GM23338 (cell line): Measurements from ENCODE around the gene TEKT5. TPM values are rescaled to one million over a fixed set of nuclear protein-coding genes. Genes with fewer than 3 reads are reported as not detected.
A peak's percentile ranks its signal among the peaks of the same experiment; 100 is the strongest.

ENCODE experiments used
- ATAC-seq: fragments of 200-7000 bp; cut with Tn5 transposase; 3 replicates; pipeline ENCODE4 v1.9.1; 2020
- DNase-seq: peaks from one replicate; pipeline ENCODE4 v3.0.0-alpha.2; 2015; ENCODE audit warnings: low spot score
- H2AFZ ChIP-seq: fragments of 200-600 bp; sonication (generic); 2 replicates; pipeline ENCODE4 v1.8.0; 2016; ENCODE audit warnings: antibody characterized with exemption, mild to moderate bottlenecking, moderate library complexity
- H3F3A ChIP-seq: fragments of 200-600 bp; sonication (generic); replicated peaks from 2 replicates; pipeline ENCODE4 v1.8.0; 2017; ENCODE audit warnings: antibody characterized with exemption, mixed run types, low read depth
- H3K27ac ChIP-seq: fragments of 200-600 bp; sonication (generic); 2 replicates; pipeline ENCODE4 v1.6.1; 2016; ENCODE audit warnings: low read depth
- H3K27me3 ChIP-seq: fragments of 200-600 bp; sonication (generic); 2 replicates; pipeline ENCODE4 v1.8.0; 2016; ENCODE audit warnings: mild to moderate bottlenecking, mixed run types, moderate library complexity; ENCODE audit not compliant: insufficient read depth
- H3K36me3 ChIP-seq: fragments of 200-600 bp; sonication (generic); 2 replicates; pipeline ENCODE4 v1.8.0; 2016; ENCODE audit warnings: mild to moderate bottlenecking; ENCODE audit not compliant: insufficient read depth
- H3K4me1 ChIP-seq: fragments of 200-600 bp; sonication (generic); 2 replicates; pipeline ENCODE4 v1.8.0; 2016; ENCODE audit warnings: mild to moderate bottlenecking, moderate library complexity; ENCODE audit not compliant: insufficient read depth
- H3K4me2 ChIP-seq: fragments of 200-600 bp; sonication (generic); 2 replicates; pipeline ENCODE4 v1.7.1; 2017; ENCODE audit warnings: mixed run types
- H3K4me3 ChIP-seq: fragments of 200-600 bp; sonication (generic); 2 replicates; pipeline ENCODE4 v1.6.1; 2016; ENCODE audit warnings: mixed run types
- H3K79me2 ChIP-seq: fragments of 200-600 bp; sonication (generic); replicated peaks from 2 replicates; pipeline ENCODE4 v1.8.0; 2017; ENCODE audit warnings: mild to moderate bottlenecking; ENCODE audit not compliant: insufficient read depth
- H3K9me2 ChIP-seq: fragments of 200-600 bp; sonication (generic); 2 replicates; pipeline ENCODE4 v1.8.0; 2017; ENCODE audit not compliant: insufficient read depth
- H4K20me1 ChIP-seq: fragments of 200-600 bp; sonication (generic); replicated peaks from 2 replicates; pipeline ENCODE4 v1.8.0; 2017; ENCODE audit warnings: mild to moderate bottlenecking; ENCODE audit not compliant: insufficient read depth
- H3K27ac Mint-ChIP-seq: 2 replicates; pipeline ENCODE4 v1.8.0; 2020; ENCODE audit warnings: inconsistent platforms, mild to moderate bottlenecking, moderate library complexity, mixed read lengths
- H3K27me3 Mint-ChIP-seq: 3 replicates; pipeline ENCODE4 v1.8.0; 2022; ENCODE audit warnings: low read depth, mild to moderate bottlenecking, moderate library complexity, mixed read lengths, inconsistent platforms; ENCODE audit not compliant: insufficient read depth, poor library complexity
- H3K36me3 Mint-ChIP-seq: 3 replicates; pipeline ENCODE4 v1.8.0; 2021; ENCODE audit warnings: low read depth, mild to moderate bottlenecking, inconsistent platforms, moderate library complexity, mixed read lengths
- H3K4me1 Mint-ChIP-seq: 3 replicates; pipeline ENCODE4 v1.8.0; 2020; ENCODE audit warnings: mild to moderate bottlenecking, inconsistent platforms, mixed read lengths
- H3K4me3 Mint-ChIP-seq: 3 replicates; pipeline ENCODE4 v1.8.0; 2021; ENCODE audit warnings: moderate library complexity, mild to moderate bottlenecking, inconsistent platforms, mixed read lengths
- H3K9me3 Mint-ChIP-seq: 3 replicates; pipeline ENCODE4 v1.8.0; 2020; ENCODE audit warnings: moderate library complexity, mild to moderate bottlenecking, inconsistent platforms, mixed read lengths
- CREB1 ChIP-seq: fragments of 250-450 bp; sonication (Bioruptor Pico); IDR thresholded peaks from 2 replicates; pipeline ENCODE4 v1.5.0; 2020; ENCODE audit warnings: low read depth, mild to moderate bottlenecking, moderate library complexity
- ETS1 ChIP-seq: IDR thresholded peaks from 2 replicates; pipeline ENCODE4 v1.6.1; 2016; ENCODE audit warnings: antibody characterized with exemption
- EZH2 ChIP-seq: fragments of 200-600 bp; sonication (generic); IDR thresholded peaks from one replicate; pipeline ENCODE4 v1.8.0; 2017; ENCODE audit warnings: antibody characterized with exemption, mild to moderate bottlenecking, low read depth; ENCODE audit not compliant: unreplicated experiment
- EZH2phosphoT487 ChIP-seq: fragments of 200-600 bp; sonication (generic); IDR thresholded peaks from one replicate; pipeline ENCODE4 v1.8.1; 2018; ENCODE audit warnings: antibody characterized with exemption; ENCODE audit not compliant: unreplicated experiment
- JUNB ChIP-seq: IDR thresholded peaks from one replicate; pipeline ENCODE4 v1.6.1; 2016; ENCODE audit warnings: antibody characterized with exemption; ENCODE audit not compliant: unreplicated experiment
- NANOG ChIP-seq: IDR thresholded peaks from 2 replicates; pipeline ENCODE4 v1.6.1; 2016; ENCODE audit warnings: antibody characterized with exemption, borderline replicate concordance
- POLR2AphosphoS5 ChIP-seq: IDR thresholded peaks from 2 replicates; pipeline ENCODE4 v1.6.1; 2016; ENCODE audit warnings: antibody characterized with exemption, low read depth
- STAT1 ChIP-seq: IDR thresholded peaks from one replicate; pipeline ENCODE4 v1.6.1; 2016; ENCODE audit warnings: antibody characterized with exemption; ENCODE audit not compliant: unreplicated experiment
- ZNF114 ChIP-seq: fragments of 250-450 bp; sonication (Bioruptor Pico); IDR thresholded peaks from 2 replicates; pipeline ENCODE4 v1.5.0; 2020; ENCODE audit warnings: mild to moderate bottlenecking, moderate library complexity
- ZNF331 ChIP-seq: fragments of 250-450 bp; sonication (Bioruptor Pico); IDR thresholded peaks from 2 replicates; pipeline ENCODE4 v1.5.0; 2020; ENCODE audit warnings: low read depth, mild to moderate bottlenecking, moderate library complexity
- ZNF462 ChIP-seq: fragments of 250-450 bp; sonication (Bioruptor Pico); IDR thresholded peaks from 2 replicates; pipeline ENCODE4 v1.5.0; 2020; ENCODE audit warnings: mild to moderate bottlenecking, moderate library complexity
- polyA plus RNA-seq: library from polyadenylated mRNA; unstranded; fragments of >200 nt; fragmentation: Nextera tagmentation; extraction: Ambion mirVana; gene quantifications from 2 replicates; pipeline ENCODE4 v1.2.1, GENCODE V29; 2016
- total RNA-seq: library from RNA; depleted of rRNA; stranded (reverse); fragments of >200 nt; shearing (Covaris generic); gene quantifications from 2 replicates; pipeline ENCODE4 v1.2.3, GENCODE V29; 2014
- TF ChIP-seq, protein P1 (sequence below): IDR thresholded peaks from one replicate; pipeline ENCODE4 v1.6.1; 2018; ENCODE audit warnings: antibody characterized with exemption; ENCODE audit not compliant: unreplicated experiment
- TF ChIP-seq, protein P2 (sequence below), 2 experiments: fragments of 200-600 bp in 1 of 2; sonication (generic) in 1 of 2; conservative IDR thresholded peaks; 2 replicates each; pipeline versions ENCODE4 v1.5.1 to v1.6.1; 2016 to 2017; ENCODE audit warnings: antibody characterized with exemption in 2 of 2, low read depth in 2 of 2, mild to moderate bottlenecking in 2 of 2, moderate library complexity in 1 of 2

TEKT5 gene
- total and polyA plus RNA-seq, 2 experiments from 2014 or later, result 0.52 TPM; not detected in 1

- Histone ChIP-seq H3K4me3 (peak overlapping the region; percentile 58), H3K36me3 (no peaks in the 10 kb centered on the region), H3F3A (no peaks in the 10 kb centered on the region), H3K4me2 (peak overlapping the region; percentile 65), H3K4me1 (no peaks in the 10 kb centered on the region), H3K79me2 (no peaks in the 10 kb centered on the region), H2AFZ (peak overlapping the region; percentile 28; the same call in 1 of the 2 replicates), H3K9me2 (no peaks in the 10 kb centered on the region), H3K27me3 (no peaks in the 10 kb centered on the region), H3K27ac (no peak overlapping the region), H4K20me1 (no peaks in the 10 kb centered on the region; the same call in 1 of the 2 replicates)
- DNase-seq, result no peak
- TF ChIP-seq ZNF462 (CRISPR knock-in tag) (no peak), ZNF331 (CRISPR knock-in tag) (no peak), ETS1 (no peak), STAT1 (no peak), CREB1 (CRISPR knock-in tag) (no peak), JUNB (no peak), NANOG (no peak), POLR2AphosphoS5 (no peak), EZH2 (no peak), ZNF114 (CRISPR knock-in tag) (no peak), EZH2phosphoT487 (no peak)
- TF ChIP-seq, protein P1, sequence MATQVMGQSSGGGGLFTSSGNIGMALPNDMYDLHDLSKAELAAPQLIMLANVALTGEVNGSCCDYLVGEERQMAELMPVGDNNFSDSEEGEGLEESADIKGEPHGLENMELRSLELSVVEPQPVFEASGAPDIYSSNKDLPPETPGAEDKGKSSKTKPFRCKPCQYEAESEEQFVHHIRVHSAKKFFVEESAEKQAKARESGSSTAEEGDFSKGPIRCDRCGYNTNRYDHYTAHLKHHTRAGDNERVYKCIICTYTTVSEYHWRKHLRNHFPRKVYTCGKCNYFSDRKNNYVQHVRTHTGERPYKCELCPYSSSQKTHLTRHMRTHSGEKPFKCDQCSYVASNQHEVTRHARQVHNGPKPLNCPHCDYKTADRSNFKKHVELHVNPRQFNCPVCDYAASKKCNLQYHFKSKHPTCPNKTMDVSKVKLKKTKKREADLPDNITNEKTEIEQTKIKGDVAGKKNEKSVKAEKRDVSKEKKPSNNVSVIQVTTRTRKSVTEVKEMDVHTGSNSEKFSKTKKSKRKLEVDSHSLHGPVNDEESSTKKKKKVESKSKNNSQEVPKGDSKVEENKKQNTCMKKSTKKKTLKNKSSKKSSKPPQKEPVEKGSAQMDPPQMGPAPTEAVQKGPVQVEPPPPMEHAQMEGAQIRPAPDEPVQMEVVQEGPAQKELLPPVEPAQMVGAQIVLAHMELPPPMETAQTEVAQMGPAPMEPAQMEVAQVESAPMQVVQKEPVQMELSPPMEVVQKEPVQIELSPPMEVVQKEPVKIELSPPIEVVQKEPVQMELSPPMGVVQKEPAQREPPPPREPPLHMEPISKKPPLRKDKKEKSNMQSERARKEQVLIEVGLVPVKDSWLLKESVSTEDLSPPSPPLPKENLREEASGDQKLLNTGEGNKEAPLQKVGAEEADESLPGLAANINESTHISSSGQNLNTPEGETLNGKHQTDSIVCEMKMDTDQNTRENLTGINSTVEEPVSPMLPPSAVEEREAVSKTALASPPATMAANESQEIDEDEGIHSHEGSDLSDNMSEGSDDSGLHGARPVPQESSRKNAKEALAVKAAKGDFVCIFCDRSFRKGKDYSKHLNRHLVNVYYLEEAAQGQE, result no peak
- TF ChIP-seq, protein P2, sequence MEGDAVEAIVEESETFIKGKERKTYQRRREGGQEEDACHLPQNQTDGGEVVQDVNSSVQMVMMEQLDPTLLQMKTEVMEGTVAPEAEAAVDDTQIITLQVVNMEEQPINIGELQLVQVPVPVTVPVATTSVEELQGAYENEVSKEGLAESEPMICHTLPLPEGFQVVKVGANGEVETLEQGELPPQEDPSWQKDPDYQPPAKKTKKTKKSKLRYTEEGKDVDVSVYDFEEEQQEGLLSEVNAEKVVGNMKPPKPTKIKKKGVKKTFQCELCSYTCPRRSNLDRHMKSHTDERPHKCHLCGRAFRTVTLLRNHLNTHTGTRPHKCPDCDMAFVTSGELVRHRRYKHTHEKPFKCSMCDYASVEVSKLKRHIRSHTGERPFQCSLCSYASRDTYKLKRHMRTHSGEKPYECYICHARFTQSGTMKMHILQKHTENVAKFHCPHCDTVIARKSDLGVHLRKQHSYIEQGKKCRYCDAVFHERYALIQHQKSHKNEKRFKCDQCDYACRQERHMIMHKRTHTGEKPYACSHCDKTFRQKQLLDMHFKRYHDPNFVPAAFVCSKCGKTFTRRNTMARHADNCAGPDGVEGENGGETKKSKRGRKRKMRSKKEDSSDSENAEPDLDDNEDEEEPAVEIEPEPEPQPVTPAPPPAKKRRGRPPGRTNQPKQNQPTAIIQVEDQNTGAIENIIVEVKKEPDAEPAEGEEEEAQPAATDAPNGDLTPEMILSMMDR (conservative IDR thresholded peaks at IDR 0.05; ENCODE audit: low read depth in 2 of 2), result no peak
- ATAC-seq, result no peak
- Mint-ChIP-seq H3K36me3 (peaks cover under 1% of the 10 kb centered on the region; the same call in 1 of the 3 replicates), H3K4me3 (peak overlapping the region; percentile 95), H3K9me3 (no peaks in the 10 kb centered on the region), H3K27me3 (peaks cover 3% of the 10 kb centered on the region), H3K4me1 (peaks cover 12% of the 10 kb centered on the region; the same call in 2 of the 3 replicates), H3K27ac (peak overlapping the region; percentile 99)
Observed at GRCh38 chr16:10743227-10743609, 48.5 kb upstream of the TEKT5 start.
